Activated CD4-positive, alpha-beta T cell treated with anti-CD3 and anti-CD28 coated beads, Interleukin-2, amount 50 U/mL, for 48 hours (primary cell): ENCODE data around the gene GCGR.

Experiments
- DNase-seq, 2 experiments: peaks; one replicate each; pipeline ENCODE4 v3.0.0-alpha.2; 2020

Gene GCGR

DNA sequence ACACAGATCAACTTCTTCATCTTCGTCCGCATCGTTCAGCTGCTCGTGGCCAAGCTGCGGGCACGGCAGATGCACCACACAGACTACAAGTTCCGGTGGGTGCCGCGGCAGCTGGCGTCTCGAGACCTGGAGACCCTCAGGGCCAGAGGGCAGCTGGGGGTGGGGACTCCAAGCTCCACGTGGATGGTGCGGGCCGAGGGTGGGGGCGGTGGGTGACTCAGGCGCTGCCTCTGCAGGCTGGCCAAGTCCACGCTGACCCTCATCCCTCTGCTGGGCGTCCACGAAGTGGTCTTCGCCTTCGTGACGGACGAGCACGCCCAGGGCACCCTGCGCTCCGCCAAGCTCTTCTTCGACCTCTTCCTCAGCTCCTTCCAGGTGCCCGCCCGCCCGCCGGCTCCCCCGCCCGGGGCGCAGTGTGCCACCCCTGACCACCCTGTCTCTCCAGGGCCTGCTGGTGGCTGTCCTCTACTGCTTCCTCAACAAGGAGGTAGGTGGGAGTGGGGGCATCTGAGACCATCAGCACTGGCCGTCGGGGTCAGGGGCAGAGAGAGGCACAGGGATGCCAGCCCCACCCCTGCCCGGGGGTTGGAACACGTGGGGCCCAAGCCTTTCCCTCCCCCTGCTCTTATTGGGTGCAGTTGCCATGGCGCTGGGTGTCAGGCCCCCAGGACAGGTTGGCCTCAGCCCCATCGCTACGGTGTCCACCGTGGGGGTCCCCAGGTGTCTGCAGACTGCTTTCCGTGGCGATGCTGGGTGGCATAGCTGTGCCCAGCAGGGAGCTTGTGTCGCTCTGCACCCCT lies 8.8 kb downstream of the GCGR start:
- DNase-seq: no peak

- no peak for DNase-seq
Observed at GRCh38 chr17:81813371-81813684, 9.4 kb downstream of the GCGR start.

DNA sequence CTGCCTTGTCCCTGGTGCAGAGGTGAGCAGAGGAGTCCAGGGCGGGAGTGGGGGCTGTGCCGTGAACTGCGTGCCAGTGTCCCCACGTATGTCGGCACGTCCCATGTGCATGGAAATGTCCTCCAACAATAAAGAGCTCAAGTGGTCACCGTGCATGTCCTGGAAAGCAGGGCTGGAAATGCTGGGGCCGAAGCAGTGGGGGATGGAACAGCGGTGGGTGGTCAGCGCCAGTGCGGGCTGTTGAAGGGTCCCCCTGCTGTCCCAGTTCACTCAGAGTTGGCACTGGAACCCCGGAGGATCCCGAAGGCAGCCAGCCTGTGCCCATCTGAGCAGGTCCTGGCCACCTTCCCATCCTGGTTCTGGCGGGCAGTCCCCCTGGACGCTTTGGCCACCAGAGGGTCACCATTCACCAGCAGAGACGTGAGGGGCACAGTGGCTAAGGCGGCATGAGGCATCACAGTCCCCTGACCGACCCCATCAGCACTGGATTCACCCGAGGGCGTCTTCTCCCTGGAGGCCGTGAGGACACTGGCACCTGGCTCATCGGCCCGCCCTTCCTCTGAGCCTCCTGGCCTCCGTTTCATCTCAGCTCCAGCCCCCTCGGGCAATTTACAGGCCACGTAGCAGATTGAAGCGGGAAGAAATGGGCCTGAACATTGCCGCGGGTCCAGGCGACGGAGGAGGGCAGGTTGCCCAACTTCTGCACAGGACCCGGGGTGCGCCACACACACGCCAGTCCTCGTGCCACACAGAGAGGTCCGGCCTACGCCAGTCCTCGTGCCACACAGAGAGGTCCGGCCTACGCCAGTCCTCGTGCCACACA lies 10.1 kb downstream of the GCGR start:
- no peak for DNase-seq

- no peak for DNase-seq
Observed at GRCh38 chr17:81814748-81815645, 11.0 kb downstream of the GCGR start.

GRCh38 chr17:81815646-81815986 lies 11.7 kb downstream of the GCGR start:
- DNase-seq: no peak

GRCh38 chr17:81817758-81818147 lies 13.8 kb downstream of the GCGR start:
- no peak for DNase-seq

DNA sequence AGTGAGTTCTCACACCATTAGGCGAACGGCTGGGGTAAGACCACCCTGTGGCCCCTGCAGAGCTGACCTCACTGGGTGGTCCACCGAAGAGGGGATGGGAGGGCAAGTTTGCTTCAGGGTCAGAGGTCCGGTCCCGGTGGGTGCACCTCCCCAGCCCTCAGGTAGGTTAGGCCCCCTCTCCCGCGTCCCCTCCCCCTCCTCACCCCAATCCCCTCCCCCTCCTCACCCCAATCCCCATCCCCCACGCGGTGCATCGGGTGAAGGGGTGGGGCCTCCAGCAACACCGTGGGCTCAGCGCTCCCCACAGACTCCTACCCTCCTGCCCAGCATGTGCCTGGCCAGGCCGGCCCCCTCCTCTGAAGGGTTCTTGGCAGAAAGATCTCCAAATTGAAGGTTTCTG lies 15.8 kb downstream of the GCGR start:
- DNase-seq: no peak

- no peak for DNase-seq
Observed at GRCh38 chr17:81821147-81821546, 17.2 kb downstream of the GCGR start.

DNA sequence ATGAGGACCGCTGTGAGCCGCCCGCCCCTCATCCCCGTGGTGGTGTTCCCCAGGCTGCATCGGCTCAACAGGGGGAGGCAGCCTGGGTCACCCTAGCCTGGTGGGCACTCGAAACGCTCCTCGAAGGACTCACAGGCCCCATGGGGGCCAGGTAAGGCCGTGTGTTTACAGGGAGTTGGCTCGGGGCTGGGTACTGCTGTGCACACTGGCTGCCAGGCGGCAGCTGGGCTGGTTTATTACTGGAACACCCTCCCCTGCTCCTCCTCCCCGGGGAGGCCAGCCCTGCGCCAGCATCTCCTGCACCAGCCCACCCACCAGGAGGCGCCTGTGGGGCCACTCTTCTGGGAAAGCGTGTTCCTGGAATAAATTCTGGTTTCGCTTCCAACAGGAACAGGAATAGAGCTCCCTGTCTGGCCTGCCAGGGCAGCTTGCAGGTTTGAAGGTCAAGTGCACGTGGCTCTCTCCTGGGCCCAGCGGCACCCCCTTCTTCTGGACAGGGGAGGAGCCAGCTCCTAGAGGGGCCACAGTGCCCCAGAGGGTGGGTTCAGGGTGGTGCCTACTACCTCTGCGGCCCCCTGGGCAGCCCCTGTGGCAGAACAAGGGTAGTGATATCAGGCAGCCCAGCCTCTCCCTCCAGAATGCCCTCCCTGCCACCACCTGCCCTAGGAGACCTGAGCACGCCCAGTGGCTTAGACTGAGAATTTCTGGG lies 17.8 kb downstream of the GCGR start:
- peak; percentile 36 to 48 for DNase-seq

- no peak for DNase-seq
Observed at GRCh38 chr17:81822312-81822637, 18.3 kb downstream of the GCGR start.

DNA sequence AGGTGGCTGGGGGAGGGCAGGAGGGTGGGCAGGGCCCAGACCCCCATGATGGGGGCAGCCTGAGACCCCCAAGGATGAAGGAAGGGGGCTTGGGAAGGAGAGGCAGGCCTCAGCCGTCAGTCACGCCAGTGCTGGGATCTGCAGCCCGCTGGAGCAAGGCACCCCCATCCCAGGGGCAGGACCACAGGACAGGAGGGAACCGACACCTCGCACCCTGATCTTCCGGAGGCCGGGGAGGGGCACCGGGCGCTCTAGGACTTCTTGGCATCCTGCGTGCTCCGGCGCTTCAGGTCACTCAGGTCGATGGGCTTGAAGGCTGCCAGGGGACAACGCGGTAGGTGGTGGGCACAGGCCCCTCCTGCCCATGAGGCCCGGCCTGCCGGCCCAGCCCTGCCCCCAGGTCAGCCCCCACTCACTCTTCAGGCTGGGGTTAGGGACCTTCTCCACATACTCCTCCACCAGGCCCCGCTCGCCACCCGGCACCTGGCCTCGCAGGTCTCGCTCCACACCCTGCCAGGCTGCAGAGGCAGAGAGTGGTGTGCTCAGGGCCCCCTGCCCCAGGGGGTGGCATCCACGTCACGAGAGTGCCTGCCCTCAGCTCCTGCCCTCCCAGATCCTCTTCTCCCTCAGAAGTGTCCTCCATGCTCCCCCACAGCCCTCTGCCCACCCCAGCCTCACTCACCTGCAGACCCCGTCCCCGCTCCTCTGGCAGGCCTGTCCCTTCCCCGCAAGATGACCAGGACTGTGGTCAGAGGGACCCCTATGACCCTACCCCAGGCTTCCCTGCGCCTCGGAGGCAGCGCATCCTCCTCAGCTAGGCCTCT lies 19.3 kb downstream of the GCGR start:
- DNase-seq: no peak

GRCh38 chr17:81823820-81824550 lies 20.0 kb downstream of the GCGR start:
- no peak for DNase-seq

GRCh38 chr17:81824595-81824994 lies 20.6 kb downstream of the GCGR start:
- DNase-seq: no peak

DNA sequence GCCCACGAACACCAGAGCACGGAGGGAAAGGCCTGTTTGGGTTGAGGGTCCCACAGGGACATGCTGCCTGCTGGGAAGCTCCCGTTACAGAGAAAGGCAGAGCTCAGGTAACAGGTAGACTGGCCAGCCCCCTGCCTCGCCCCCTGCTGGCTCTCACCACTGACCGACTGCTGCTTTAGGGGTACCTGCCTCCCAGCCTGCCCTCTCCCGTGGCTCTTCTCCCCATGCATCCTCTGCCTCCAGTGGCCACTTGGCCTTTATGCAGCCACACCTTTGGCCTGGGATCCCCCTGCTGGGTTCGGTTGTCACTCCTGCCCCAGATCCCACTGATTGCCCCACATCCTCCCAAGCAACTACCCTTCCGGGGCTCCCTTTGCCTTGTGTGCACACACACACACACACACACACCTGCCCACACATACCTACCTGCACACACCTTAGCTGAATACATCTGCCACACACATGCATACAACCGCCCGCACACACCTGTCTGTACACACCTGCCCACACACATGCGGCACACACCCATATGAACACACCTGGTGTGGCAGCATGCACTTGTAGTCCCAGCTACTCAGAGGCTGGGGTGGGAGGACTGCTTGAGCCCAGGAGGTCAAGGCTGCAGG lies 22.0 kb downstream of the GCGR start:
- DNase-seq: no peak

- DNase-seq: no peak
Observed at GRCh38 chr17:81828656-81829055, 24.7 kb downstream of the GCGR start.

GRCh38 chr17:81829858-81830257 lies 25.9 kb downstream of the GCGR start:
- no peak for DNase-seq

- DNase-seq: peak; percentile 23 to 42
Observed at GRCh38 chr17:81831563-81831956, 27.6 kb downstream of the GCGR start.

- DNase-seq: peak; percentile 49 to 62
Observed at GRCh38 chr17:81831957-81832607, 28.1 kb downstream of the GCGR start.

GRCh38 chr17:81832608-81833159 lies 28.7 kb downstream of the GCGR start:
- peak; percentile 56 to 64 for DNase-seq
